Measurements from ENCODE around the gene TRMT61A. TPM values are rescaled to one million over a fixed set of nuclear protein-coding genes. Genes with fewer than 3 reads are reported as not detected.

TRMT61A gene
- total and polyA plus RNA-seq, 9 of the 15 experiments (the other 6 are each of a cell fraction or from before 2014, with no cell fraction given) = 0.10 to 24.8 (median 5.1) TPM

DNA sequence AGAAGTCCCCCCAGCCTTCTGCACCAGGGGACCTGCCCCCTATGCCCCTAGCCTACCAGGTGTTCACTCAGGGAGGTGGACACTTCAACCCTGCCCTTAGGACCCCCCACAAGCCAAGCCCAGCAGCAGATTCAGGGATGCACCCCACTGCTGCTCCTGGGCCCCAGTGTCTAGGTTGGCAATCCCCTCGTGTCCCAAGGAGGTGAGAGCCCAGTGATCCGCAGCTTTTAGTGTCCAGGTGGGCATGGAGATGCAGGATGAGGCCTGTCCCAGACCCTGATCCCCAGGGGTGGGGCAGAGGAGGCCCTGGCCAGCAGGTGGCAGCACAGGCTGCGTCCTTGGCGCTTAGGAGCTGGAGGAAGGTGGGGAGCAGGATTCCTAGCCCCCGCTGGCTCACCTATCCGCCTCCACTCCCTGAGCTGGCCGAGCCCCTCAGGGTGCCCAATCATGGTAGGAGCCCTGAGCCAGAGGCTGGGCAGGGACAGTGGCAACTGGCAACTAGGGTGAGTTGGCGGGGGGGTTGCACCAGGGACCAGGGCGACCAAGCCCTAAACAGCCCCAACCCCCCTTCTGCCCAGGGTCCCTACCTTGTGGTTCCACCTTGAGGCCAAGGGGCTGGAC is 10.5 kb upstream of the TRMT61A start (continued):
- TF ChIP-seq MLX (CRISPR knock-in tag; conservative IDR thresholded peaks at IDR 0.05) (no peak), MAZ (CRISPR knock-in tag; conservative IDR thresholded peaks at IDR 0.05 in 1 of 2, IDR thresholded peaks at IDR 0.05 in 1 of 2) (peak in 1 of 2 experiments; percentile 35; a peak in 1 of 4 replicates), MYC (IDR thresholded peaks at IDR 0.05; ENCODE audit: low read depth, low read length) (no peak), MYC (CRISPR knock-in tag; IDR thresholded peaks at IDR 0.05; ENCODE audit: borderline replicate concordance, low read depth) (no peak), MBD2 (IDR thresholded peaks at IDR 0.05; ENCODE audit: borderline replicate concordance, low read depth) (0 out of 2 replicates have a peak, but pooled peaks have one; percentile 8), MBD1 (CRISPR knock-in tag; IDR thresholded peaks at IDR 0.05) (no peak), SMARCA4 (IDR thresholded peaks at IDR 0.05) (no peak), GTF2A2 (tag; IDR thresholded peaks at IDR 0.05) (no peak), GABPA (tag; conservative IDR thresholded peaks at IDR 0.05; ENCODE audit: low read depth) (no peak), POLR2AphosphoS2 (IDR thresholded peaks at IDR 0.05; ENCODE audit: low read length) (no peak), SMARCE1 (IDR thresholded peaks at IDR 0.05) (no peak), ZNF644 (tag; IDR thresholded peaks at IDR 0.05; ENCODE audit: low read depth) (no peak), ZKSCAN3 (CRISPR knock-in tag; IDR thresholded peaks at IDR 0.05) (no peak), RBM22 (IDR thresholded peaks at IDR 0.05; ENCODE audit: low read depth, low read length, poor library complexity, severe bottlenecking) (peak; percentile 55), KLF1 (tag; IDR thresholded peaks at IDR 0.05) (no peak), RUNX1 (IDR thresholded peaks at IDR 0.05; ENCODE audit: low read depth) (no peak), RAD21 (CRISPR knock-in tag; conservative IDR thresholded peaks at IDR 0.05 in 1 of 2, IDR thresholded peaks at IDR 0.05 in 1 of 2) (peak; percentile 18 to 70; a peak in 3 of 4 replicates), NELFE (IDR thresholded peaks at IDR 0.05; ENCODE audit: insufficient read depth, insufficient read length) (no peak), SAP30 (IDR thresholded peaks at IDR 0.05; ENCODE audit: borderline replicate concordance, insufficient read depth, low read depth, low read length, poor library complexity, severe bottlenecking) (no peak), TAF7 (tag; IDR thresholded peaks at IDR 0.05) (no peak), ZNF224 (CRISPR knock-in tag; IDR thresholded peaks at IDR 0.05) (no peak), ZNF24 (IDR thresholded peaks at IDR 0.05) (no peak)
- TF ChIP-seq, protein P1, sequence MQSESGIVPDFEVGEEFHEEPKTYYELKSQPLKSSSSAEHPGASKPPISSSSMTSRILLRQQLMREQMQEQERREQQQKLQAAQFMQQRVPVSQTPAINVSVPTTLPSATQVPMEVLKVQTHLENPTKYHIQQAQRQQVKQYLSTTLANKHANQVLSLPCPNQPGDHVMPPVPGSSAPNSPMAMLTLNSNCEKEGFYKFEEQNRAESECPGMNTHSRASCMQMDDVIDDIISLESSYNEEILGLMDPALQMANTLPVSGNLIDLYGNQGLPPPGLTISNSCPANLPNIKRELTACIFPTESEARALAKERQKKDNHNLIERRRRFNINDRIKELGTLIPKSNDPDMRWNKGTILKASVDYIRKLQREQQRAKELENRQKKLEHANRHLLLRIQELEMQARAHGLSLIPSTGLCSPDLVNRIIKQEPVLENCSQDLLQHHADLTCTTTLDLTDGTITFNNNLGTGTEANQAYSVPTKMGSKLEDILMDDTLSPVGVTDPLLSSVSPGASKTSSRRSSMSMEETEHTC (IDR thresholded peaks at IDR 0.05) = no peak
- TF ChIP-seq, protein P2, sequence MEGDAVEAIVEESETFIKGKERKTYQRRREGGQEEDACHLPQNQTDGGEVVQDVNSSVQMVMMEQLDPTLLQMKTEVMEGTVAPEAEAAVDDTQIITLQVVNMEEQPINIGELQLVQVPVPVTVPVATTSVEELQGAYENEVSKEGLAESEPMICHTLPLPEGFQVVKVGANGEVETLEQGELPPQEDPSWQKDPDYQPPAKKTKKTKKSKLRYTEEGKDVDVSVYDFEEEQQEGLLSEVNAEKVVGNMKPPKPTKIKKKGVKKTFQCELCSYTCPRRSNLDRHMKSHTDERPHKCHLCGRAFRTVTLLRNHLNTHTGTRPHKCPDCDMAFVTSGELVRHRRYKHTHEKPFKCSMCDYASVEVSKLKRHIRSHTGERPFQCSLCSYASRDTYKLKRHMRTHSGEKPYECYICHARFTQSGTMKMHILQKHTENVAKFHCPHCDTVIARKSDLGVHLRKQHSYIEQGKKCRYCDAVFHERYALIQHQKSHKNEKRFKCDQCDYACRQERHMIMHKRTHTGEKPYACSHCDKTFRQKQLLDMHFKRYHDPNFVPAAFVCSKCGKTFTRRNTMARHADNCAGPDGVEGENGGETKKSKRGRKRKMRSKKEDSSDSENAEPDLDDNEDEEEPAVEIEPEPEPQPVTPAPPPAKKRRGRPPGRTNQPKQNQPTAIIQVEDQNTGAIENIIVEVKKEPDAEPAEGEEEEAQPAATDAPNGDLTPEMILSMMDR (IDR thresholded peaks at IDR 0.05 in 2 of 3, conservative IDR thresholded peaks at IDR 0.05 in 1 of 3; ENCODE audit: insufficient read depth in 2 of 3, low read depth in 1 of 3, low read length in 3 of 3) = peak; percentile 70 to 87 (median 74)

All from K562 (cell line).